Measurements from ENCODE around the gene FAM217B.

The FAM217B gene

DNA sequence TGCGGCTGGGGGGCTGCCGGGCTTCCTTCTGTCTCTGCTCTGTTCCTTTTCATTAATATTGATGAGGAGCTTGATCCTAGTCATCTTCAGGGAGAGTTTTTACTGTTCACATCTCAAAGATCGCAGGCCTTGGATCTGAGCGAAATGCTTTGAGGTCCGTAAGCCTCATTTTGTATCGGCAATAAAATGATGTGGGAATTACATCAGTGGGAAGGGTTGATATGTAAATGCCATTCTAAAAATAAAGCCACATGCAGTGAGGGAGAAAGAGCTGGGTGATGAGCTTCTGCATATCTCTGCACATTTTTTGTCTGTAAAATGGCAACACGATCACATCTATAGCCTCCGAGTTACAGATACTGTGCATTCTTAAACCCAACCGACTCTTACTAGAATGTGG is 42.9 kb downstream of the FAM217B start:
- no peak for DNase-seq

DNA sequence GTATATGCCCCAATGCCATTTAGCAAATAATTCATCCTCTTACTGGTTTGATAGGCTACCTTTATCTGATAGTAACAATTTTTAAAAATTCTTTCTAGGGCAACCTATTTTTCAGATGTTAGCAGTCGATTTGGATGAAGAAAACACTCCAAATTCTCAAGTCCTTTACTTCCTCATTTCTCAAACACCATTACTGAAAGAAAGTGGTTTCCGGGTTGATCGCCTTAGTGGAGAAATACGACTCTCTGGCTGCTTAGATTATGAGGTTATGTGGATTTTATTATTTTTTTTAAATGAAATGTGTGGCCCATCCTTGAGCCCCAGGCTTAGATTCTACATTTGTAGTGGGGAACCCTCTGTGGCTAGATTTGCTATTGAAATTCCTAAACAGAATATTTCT is 44.4 kb downstream of the FAM217B start:
- no peak for DNase-seq

DNA sequence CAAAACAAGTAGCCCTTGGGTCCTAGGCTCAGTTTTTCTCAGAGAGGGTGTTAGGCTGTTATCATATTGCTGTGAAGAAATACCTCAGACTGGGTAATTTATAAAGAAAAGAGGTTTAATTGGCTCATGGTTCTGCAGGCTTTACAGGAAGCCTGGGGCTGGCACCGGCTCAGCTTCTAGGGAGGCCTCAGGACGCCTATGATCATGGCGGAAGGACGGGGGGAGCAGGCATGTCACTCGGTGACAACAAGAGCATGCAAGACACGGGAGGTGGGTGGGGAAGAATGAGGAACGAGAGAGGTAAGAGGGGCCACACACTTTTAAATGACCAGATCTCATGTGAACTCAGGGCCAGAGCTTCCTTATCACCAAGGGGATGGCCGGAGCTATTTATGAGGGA is 45.0 kb downstream of the FAM217B start:
- no peak for DNase-seq

DNA sequence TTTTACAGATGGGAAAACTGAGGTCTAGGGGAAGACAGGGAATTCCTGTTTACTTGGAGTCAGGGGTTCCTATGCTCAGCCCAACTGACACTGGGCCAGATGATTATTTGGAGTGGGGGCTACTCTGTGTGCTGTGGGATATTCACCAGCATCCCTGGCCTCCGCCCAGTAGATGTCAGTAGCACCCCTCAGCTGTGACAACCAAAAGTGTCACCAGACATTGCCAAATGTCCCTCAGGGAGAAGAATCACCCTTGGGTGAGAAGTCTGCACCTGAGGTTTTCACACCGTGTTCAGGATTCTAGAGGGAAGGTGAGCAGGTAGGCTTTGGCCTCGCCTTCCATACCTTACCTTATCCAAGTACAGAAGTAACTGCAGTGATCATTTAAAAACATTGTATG is 45.7 kb downstream of the FAM217B start:
- no peak for DNase-seq

DNA sequence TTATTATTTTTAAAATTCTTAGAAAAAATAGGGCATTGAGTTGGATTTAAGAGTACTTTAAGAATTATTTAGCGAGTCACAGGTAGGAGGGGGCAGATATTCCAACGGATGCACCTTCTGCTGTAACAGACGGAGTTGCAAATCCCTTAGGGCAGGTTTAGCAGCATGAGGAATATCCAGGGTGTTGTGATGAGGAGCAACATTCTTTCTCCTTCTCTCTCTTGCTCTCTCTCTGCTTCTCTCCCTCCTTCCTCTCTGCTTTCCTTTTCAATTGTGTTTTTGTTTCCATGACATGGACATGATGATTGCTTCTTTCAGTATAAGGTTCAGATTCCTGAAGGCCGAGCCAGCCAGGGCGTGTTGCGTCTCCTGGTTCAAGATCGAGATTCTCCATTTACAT is 46.9 kb downstream of the FAM217B start:
- DNase-seq = no peak

DNA sequence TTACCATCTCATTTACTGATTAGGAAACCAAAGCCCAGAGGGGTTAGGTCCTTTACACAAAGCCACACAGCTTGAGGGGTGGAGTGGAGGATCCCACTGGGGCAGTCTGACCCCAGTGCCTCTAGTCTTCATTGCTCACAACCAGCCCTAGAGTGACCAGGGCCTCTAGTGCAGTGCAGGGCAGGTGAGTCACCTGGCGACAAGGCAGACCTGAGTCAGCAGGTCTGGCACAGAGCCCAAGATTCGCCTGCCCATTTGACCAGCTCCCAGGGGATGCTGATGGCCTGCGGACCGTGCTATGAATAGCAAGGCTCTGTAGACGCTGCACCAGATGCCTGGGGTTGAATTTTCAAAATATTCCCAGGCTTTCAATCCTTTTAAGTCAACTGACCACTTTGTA is 48.0 kb downstream of the FAM217B start:
- peak; percentile 46 for DNase-seq

DNA sequence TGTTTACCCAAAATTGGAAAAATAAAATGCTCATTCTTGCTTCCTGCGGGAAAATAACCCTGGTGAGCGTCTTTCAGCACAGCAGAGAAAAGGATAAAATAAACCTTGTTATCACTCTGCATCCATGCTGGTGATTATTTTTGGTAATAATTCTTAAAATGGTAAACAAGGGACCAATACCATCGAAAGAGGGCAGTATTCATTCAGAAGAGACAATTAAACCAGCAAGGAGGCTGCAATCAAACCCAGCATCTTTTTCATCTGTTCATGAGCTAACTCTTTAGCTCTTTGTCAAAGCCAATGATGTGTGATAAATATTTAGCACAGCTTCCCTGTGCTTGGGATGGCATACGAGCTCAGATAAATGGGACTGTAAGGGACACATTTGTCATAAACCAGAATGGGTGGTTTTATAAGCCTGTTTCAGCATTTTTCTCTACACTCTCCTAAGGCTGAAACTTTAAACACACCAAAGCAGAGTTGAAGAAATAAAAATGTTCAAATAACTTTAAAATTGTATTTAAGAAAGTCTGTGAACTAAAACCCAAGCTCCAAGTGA is 52.4 kb downstream of the FAM217B start:
- no peak for DNase-seq

DNA sequence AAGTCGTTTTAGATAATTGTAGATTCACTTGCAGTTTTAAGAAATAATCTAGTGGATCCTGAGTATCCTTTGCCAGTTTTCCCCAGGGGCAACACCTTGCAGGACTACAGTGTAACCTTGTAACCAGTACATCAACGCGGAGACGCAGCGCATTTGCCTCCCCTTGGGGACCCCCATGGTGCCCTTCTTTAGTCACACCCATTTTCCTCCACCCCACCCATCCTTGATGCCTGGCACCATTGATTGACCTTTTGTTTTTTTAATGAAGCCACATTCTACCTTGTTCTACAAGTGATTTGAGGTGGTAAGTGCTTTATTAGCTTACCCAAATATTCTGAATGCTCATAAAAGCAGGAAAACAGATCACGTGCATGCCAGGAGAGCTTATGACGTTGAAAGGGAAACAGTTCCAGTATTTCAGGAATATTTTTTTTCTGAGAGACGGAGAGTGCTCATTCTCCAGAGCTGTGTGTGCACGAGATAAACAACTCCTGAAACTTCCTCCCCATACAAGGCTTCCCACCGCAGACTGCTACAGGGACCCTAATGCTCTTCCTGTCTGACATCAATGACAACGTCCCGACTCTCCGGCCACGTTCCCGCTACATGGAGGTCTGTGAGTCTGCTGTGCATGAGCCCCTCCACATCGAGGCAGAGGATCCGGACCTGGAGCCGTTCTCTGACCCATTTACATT is 53.7 kb downstream of the FAM217B start:
- DNase-seq = no peak

DNA sequence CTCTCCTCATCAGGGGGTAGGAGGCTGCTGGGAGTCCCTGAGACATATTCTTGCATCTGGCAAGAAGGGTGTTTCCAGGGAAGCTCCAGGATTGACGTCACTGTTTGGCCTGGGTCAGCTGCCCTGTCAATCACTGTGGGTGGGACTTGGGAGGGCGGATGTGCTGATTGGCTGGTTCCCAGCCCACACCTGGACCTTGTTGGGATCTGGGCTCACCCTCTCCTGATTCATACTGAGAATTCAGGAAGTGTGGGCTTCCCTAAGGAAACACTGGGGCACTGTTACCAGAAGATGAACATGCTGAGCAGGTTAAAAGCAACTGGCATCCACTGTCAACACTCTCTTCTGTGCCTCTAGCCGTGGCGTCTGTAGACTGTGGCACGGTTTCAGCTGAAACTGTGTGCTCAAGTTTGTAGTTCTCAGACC is 54.5 kb downstream of the FAM217B start:
- no peak for DNase-seq

DNA sequence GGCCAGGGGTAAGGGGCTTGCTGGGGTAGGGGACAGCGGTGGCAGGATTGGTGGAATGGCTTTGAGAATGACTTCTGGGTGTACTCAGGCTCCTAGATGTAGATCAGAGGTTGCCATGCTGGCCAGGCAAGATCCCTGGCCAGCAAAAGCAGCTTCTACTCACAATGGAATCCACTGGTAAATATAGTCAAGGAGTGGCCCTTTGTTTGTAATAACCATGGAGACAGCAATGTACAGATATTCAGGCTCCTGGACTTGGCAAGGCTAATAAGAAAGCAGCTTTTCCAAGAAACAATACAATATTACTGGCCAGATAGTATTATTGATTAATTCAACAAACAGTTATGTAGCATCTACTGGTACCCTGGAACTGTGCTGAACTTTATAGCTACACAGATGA is 55.9 kb downstream of the FAM217B start:
- DNase-seq = no peak

DNA sequence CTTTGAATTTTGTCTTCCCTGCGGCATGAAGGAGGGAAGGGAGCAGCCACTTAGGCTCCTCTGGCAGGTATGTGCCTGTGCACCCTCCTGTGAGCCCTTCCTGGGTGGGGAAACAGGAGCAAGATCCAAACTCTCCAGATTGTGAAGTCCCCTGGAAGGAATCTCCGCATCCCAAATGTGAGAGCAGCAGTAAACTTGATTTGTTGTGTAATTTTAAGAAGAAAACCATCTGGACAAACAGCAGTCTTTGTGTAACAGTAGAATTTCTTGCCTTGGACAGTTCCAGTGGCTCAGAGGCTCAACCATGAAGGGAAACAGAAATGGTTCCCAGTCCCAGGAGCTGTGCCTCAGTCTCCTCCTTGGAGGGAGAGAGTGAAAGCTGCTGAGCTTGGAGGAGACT is 57.7 kb downstream of the FAM217B start:
- DNase-seq = no peak

All from kidney glomerular epithelial cell (primary cell).